SK-MEL-5 (cell line): ENCODE results near the gene ATP9B. TPM values are rescaled to one million over a fixed set of nuclear protein-coding genes. Genes with fewer than 3 reads are reported as not detected.
"Not testable (repeated sequence)": the region's sequence is repeated elsewhere in the genome, so short reads cannot be mapped to it uniquely, and the experiment has no call there.

Experiments used
- DNase-seq: peaks from one replicate; pipeline ENCODE4 v3.0.0-alpha.2; 2016; ENCODE audit warnings: low read depth, low spot score
- in situ Hi-C: cut with HindIII; loops from 2 replicates; pipeline ENCODE4 v1.10.0; 2016; ENCODE audit warnings: low sequenced_read_pairs, high pct_unique_total_duplicates, low pct_unique_long_range_greater_than_20kb
- total RNA-seq: library from RNA; depleted of rRNA; stranded (reverse); fragments of >200 nt; shearing (Covaris generic); gene quantifications from 2 replicates; pipeline ENCODE4 v1.2.3, GENCODE V29; 2014

The ATP9B gene
- total RNA-seq, 1 experiment from 2014 or later: 6.8 TPM

- in situ Hi-C loops: no loop called here
- DNase-seq: no peak
These were observed 48.2 kb downstream of the ATP9B start for GRCh38 chr18:79117385-79117784.

- in situ Hi-C loops: no loop called here
- no peak for DNase-seq
These were observed 48.6 kb downstream of the ATP9B start for GRCh38 chr18:79117788-79118187.

GRCh38 chr18:79118797-79119196 is 49.6 kb downstream of the ATP9B start:
- in situ Hi-C loops: no loop called here
- DNase-seq: no peak

- no peak for DNase-seq
- in situ Hi-C loops: no loop called here
These were observed 52.7 kb downstream of the ATP9B start for GRCh38 chr18:79121746-79122474.

- no peak for DNase-seq
- in situ Hi-C loops: no loop called here
These were observed 54.8 kb downstream of the ATP9B start for GRCh38 chr18:79123948-79124347.

- no peak for DNase-seq
- in situ Hi-C loops: no loop called here
These were observed 59.9 kb downstream of the ATP9B start for GRCh38 chr18:79129120-79129519.

GRCh38 chr18:79133724-79134123 is 64.5 kb downstream of the ATP9B start:
- in situ Hi-C loops: no loop called here

GRCh38 chr18:79135924-79136323 is 66.7 kb downstream of the ATP9B start:
- in situ Hi-C loops: no loop called here
- no peak for DNase-seq

More at GRCh38 chr18:79133724-79134123, 64.5 kb downstream of the ATP9B start:
- DNase-seq: no peak

- in situ Hi-C loops: no loop called here
- no peak for DNase-seq
These were observed 67.5 kb downstream of the ATP9B start for GRCh38 chr18:79136742-79137141.

GRCh38 chr18:79139206-79139605 is 70.0 kb downstream of the ATP9B start:
- no peak for DNase-seq
- in situ Hi-C loops: no loop called here

- no peak for DNase-seq
- in situ Hi-C loops: no loop called here
These were observed 77.8 kb downstream of the ATP9B start for GRCh38 chr18:79147014-79147413.

GRCh38 chr18:79151191-79151590 is 82.0 kb downstream of the ATP9B start:
- DNase-seq: no peak
- in situ Hi-C loops: no loop called here

- no peak for DNase-seq
- in situ Hi-C loops: no loop called here
These were observed 87.1 kb downstream of the ATP9B start for GRCh38 chr18:79156327-79156726.

- DNase-seq: no peak
- in situ Hi-C loops: no loop called here
These were observed 95.5 kb downstream of the ATP9B start for GRCh38 chr18:79164706-79165105.

GRCh38 chr18:79166702-79167101 is 97.5 kb downstream of the ATP9B start:
- in situ Hi-C loops: no loop called here
- DNase-seq: no peak

- in situ Hi-C loops: no loop called here
- no peak for DNase-seq
These were observed 98.5 kb downstream of the ATP9B start for GRCh38 chr18:79167526-79168190.

- in situ Hi-C loops: no loop called here
- no peak for DNase-seq
These were observed 100.9 kb downstream of the ATP9B start for GRCh38 chr18:79169958-79170555.

- DNase-seq, in situ Hi-C loops: not testable (repeated sequence)
These were observed 103.1 kb downstream of the ATP9B start for GRCh38 chr18:79172331-79172730.

GRCh38 chr18:79173742-79174141 is 104.5 kb downstream of the ATP9B start:
- no peak for DNase-seq
- in situ Hi-C loops: no loop called here
